H1 (cell line): ENCODE measurements around the gene RNF145. TPM values are rescaled to one million over a fixed set of nuclear protein-coding genes. Genes with fewer than 3 reads are reported as not detected.

Experiments used
- CTCF ChIA-PET: fragments of 300-600 bp; sonication (Branson Sonifier 250); formaldehyde crosslinking; loops from one replicate; lab custom pipeline; 2021; ENCODE audit not compliant: partially characterized antibody; lab: Charles Lee
- POLR2A ChIA-PET: fragments of 300-600 bp; sonication (Branson Sonifier 250); formaldehyde crosslinking; loops from one replicate; lab custom pipeline; 2021; ENCODE audit warnings: inconsistent platforms; ENCODE audit not compliant: partially characterized antibody; lab: Charles Lee
- DNase-seq, 2 experiments: peaks; one replicate each; pipeline versions ENCODE4 v3.0.0 to v3.0.0-alpha.2; 2010 to 2022; ENCODE audit warnings: low spot score in 2 of 2, low read depth in 1 of 2, mixed read lengths in 1 of 2
- FAIRE-seq: peaks from 2 replicates; lab custom pipeline; 2011; peaks lifted over from hg19 to GRCh38; lab: Jason Lieb, UNC
- H2AFZ ChIP-seq: 2 replicates; pipeline ENCODE4 v1.8.1; 2012; ENCODE audit warnings: low read length, inconsistent platforms
- H2AK5ac ChIP-seq: 2 replicates; pipeline ENCODE4 v1.6.1; 2013; ENCODE audit warnings: low read depth, low read length
- H2BK120ac ChIP-seq: replicated peaks from 2 replicates; pipeline ENCODE3; 2013; ENCODE audit warnings: low read depth, low read length, inconsistent platforms
- H2BK12ac ChIP-seq: 2 replicates; pipeline ENCODE4 v1.6.1; 2013; ENCODE audit warnings: low read depth, low read length
- H2BK15ac ChIP-seq: 2 replicates; pipeline ENCODE4 v1.6.1; 2013; ENCODE audit warnings: low read length
- H2BK20ac ChIP-seq: 2 replicates; pipeline ENCODE4 v1.6.1; 2013; ENCODE audit warnings: low read length
- H2BK5ac ChIP-seq: 2 replicates; pipeline ENCODE4 v1.6.1; 2013; ENCODE audit warnings: low read depth, low read length
- H3K14ac ChIP-seq: 2 replicates; pipeline ENCODE4 v1.6.1; 2013; ENCODE audit warnings: inconsistent platforms; ENCODE audit not compliant: insufficient read length
- H3K18ac ChIP-seq: 2 replicates; pipeline ENCODE4 v1.6.1; 2013; ENCODE audit warnings: low read length; ENCODE audit errors: extremely low read depth
- H3K23ac ChIP-seq: 2 replicates; pipeline ENCODE4 v1.6.1; 2013; ENCODE audit warnings: inconsistent platforms; ENCODE audit not compliant: insufficient read length
- H3K23me2 ChIP-seq: 2 replicates; pipeline ENCODE4 v1.6.1; 2013; ENCODE audit warnings: low read depth, low read length
- H3K27ac ChIP-seq: 2 replicates; pipeline ENCODE4 v1.6.1; 2011; ENCODE audit warnings: low read depth, low read length, inconsistent platforms
- H3K27me3 ChIP-seq, 4 experiments: replicated peaks in 1 of 4; 1 replicate in 1 of 4; 2 replicates in 3 of 4; pipeline versions ENCODE4 v1.6.1 to v1.8.1; 2011 to 2013; ENCODE audit warnings: low read length in 3 of 4, mild to moderate bottlenecking in 3 of 4, inconsistent platforms in 2 of 4, mixed read lengths in 2 of 4, moderate library complexity in 1 of 4; ENCODE audit not compliant: control insufficient read depth in 3 of 4, insufficient read depth in 3 of 4; ENCODE audit errors: extremely low read depth in 1 of 4
- H3K36me3 ChIP-seq, 4 experiments: 2 replicates each; pipeline versions ENCODE4 v1.6.1 to v1.8.1; 2011 to 2013; ENCODE audit warnings: mild to moderate bottlenecking in 4 of 4, low read length in 3 of 4, moderate library complexity in 2 of 4, control low read depth in 1 of 4, inconsistent platforms in 1 of 4; ENCODE audit not compliant: insufficient read depth in 4 of 4, control insufficient read depth in 2 of 4
- H3K4ac ChIP-seq: replicated peaks from 2 replicates; pipeline ENCODE3; 2013; ENCODE audit warnings: low read length, low read depth, mixed read lengths, inconsistent platforms; ENCODE audit not compliant: insufficient read length
- H3K4me1 ChIP-seq, 4 experiments: replicated peaks in 1 of 4; 1 replicate in 1 of 4; 2 replicates in 3 of 4; pipeline versions ENCODE4 v1.6.1 to v1.8.1; 2011 to 2013; ENCODE audit warnings: low read length in 3 of 4, inconsistent platforms in 2 of 4, mixed read lengths in 1 of 4; ENCODE audit not compliant: insufficient read depth in 4 of 4, control insufficient read depth in 3 of 4
- H3K4me2 ChIP-seq, 2 experiments: 2 replicates each; pipeline versions ENCODE4 v1.6.1 to v1.8.1; 2011 to 2013; ENCODE audit warnings: low read depth in 2 of 2, low read length in 2 of 2, control low read depth in 1 of 2, inconsistent platforms in 1 of 2, mild to moderate bottlenecking in 1 of 2; ENCODE audit not compliant: insufficient read depth in 1 of 2
- H3K4me3 ChIP-seq, 4 experiments: fragments of 200-600, 300-600 bp in 1 of 4; sonication (generic), shearing (Covaris generic), sonication (Bioruptor Twin) in 1 of 4; 2 replicates each; pipeline versions ENCODE4 v1.5.1 to v1.8.1; 2011 to 2016; ENCODE audit warnings: low read length in 4 of 4, low read depth in 3 of 4, control low read depth in 2 of 4, inconsistent platforms in 2 of 4, mild to moderate bottlenecking in 2 of 4, mixed read lengths in 1 of 4, moderate library complexity in 1 of 4; ENCODE audit not compliant: insufficient read depth in 2 of 4; ENCODE audit errors: extremely low read depth in 1 of 4
- H3K56ac ChIP-seq: replicated peaks from 2 replicates; pipeline ENCODE3; 2013; ENCODE audit warnings: low read depth, mild to moderate bottlenecking, mixed read lengths, low read length, inconsistent platforms; ENCODE audit not compliant: insufficient read length
- H3K79me1 ChIP-seq: 2 replicates; pipeline ENCODE4 v1.6.1; 2013; ENCODE audit warnings: low read depth, low read length, control low read depth
- H3K79me2 ChIP-seq, 2 experiments: 2 replicates each; pipeline versions ENCODE4 v1.6.1 to v1.8.1; 2012 to 2013; ENCODE audit warnings: low read length in 2 of 2, mild to moderate bottlenecking in 2 of 2, inconsistent platforms in 1 of 2; ENCODE audit not compliant: insufficient read depth in 2 of 2, control insufficient read depth in 1 of 2
- H3K9ac ChIP-seq, 4 experiments: replicated peaks in 1 of 4; 1 replicate in 1 of 4; 2 replicates in 3 of 4; pipeline versions ENCODE4 v1.6.1 to v1.8.1; 2011 to 2013; ENCODE audit warnings: low read depth in 3 of 4, low read length in 3 of 4, control low read depth in 2 of 4, mild to moderate bottlenecking in 2 of 4, moderate library complexity in 2 of 4, inconsistent platforms in 1 of 4; ENCODE audit errors: extremely low read depth in 1 of 4
- H3K9me3 ChIP-seq, 2 experiments: 2 replicates each; pipeline versions ENCODE4 v1.6.1 to v1.8.1; 2012 to 2013; ENCODE audit warnings: mild to moderate bottlenecking in 2 of 2, moderate library complexity in 2 of 2, control low read depth in 1 of 2, inconsistent platforms in 1 of 2, low read depth in 1 of 2, low read length in 1 of 2, mixed read lengths in 1 of 2; ENCODE audit not compliant: insufficient read depth in 2 of 2
- H4K20me1 ChIP-seq, 2 experiments: replicated peaks in 1 of 2; 2 replicates each; pipeline versions ENCODE3 to v1.8.1; 2011 to 2013; ENCODE audit warnings: inconsistent platforms in 2 of 2, low read length in 2 of 2, mild to moderate bottlenecking in 1 of 2; ENCODE audit not compliant: insufficient read depth in 2 of 2, control insufficient read depth in 1 of 2
- H4K5ac ChIP-seq: 2 replicates; pipeline ENCODE4 v1.6.1; 2013; ENCODE audit warnings: low read length, low read depth, mixed read lengths, inconsistent platforms; ENCODE audit not compliant: insufficient read length
- H4K8ac ChIP-seq: 2 replicates; pipeline ENCODE4 v1.8.0; 2013; ENCODE audit warnings: mild to moderate bottlenecking, moderate library complexity, low read length, inconsistent platforms; ENCODE audit not compliant: insufficient read depth; ENCODE audit errors: extremely low read depth
- H4K91ac ChIP-seq: replicated peaks from 2 replicates; pipeline ENCODE3; 2013; ENCODE audit warnings: low read length, mixed read lengths, inconsistent platforms; ENCODE audit not compliant: insufficient read length
- BACH1 ChIP-seq: IDR thresholded peaks from 2 replicates; pipeline ENCODE4 v1.6.1; 2012; ENCODE audit warnings: low read length, improper control_type of control experiment
- BCL11A ChIP-seq, 2 experiments: IDR thresholded peaks; one replicate each; pipeline ENCODE4 v1.6.1; 2011; ENCODE audit warnings: low read depth in 2 of 2, low read length in 2 of 2, mild to moderate bottlenecking in 2 of 2
- CEBPB ChIP-seq: IDR thresholded peaks from 2 replicates; pipeline ENCODE4 v1.6.1; 2012; ENCODE audit warnings: low read depth, low read length
- EP300 ChIP-seq, 2 experiments: IDR thresholded peaks; 1 replicate in 1 of 2; 2 replicates in 1 of 2; pipeline ENCODE4 v1.6.1; 2011 to 2012; ENCODE audit warnings: low read depth in 2 of 2, low read length in 2 of 2, mild to moderate bottlenecking in 2 of 2, borderline replicate concordance in 1 of 2, inconsistent platforms in 1 of 2, moderate library complexity in 1 of 2
- EZH2 ChIP-seq: fragments of 200-600 bp; sonication (generic); IDR thresholded peaks from 2 replicates; pipeline ENCODE4 v1.7.1; 2012; ENCODE audit warnings: low read depth, mild to moderate bottlenecking, moderate library complexity, low read length, inconsistent platforms; ENCODE audit not compliant: severe bottlenecking
- GABPA ChIP-seq: IDR thresholded peaks from 2 replicates; pipeline ENCODE4 v1.6.1; 2011; ENCODE audit warnings: mild to moderate bottlenecking, low read length, moderate library complexity, borderline replicate concordance; ENCODE audit not compliant: insufficient read depth
- GTF2F1 ChIP-seq: IDR thresholded peaks from 2 replicates; pipeline ENCODE4 v1.6.1; 2012; ENCODE audit warnings: low read depth, low read length, improper control_type of control experiment, borderline replicate concordance
- KDM1A ChIP-seq: fragments of 200-600, 300-600 bp; sonication (generic); IDR thresholded peaks from 2 replicates; pipeline ENCODE4 v1.7.1; 2016; ENCODE audit warnings: mild to moderate bottlenecking, low read length, borderline replicate concordance
- RFX5 ChIP-seq: IDR thresholded peaks from 2 replicates; pipeline ENCODE4 v1.6.1; 2011; ENCODE audit warnings: low read depth, low read length, improper control_type of control experiment, borderline replicate concordance
- SP1 ChIP-seq: IDR thresholded peaks from 2 replicates; pipeline ENCODE4 v1.6.1; 2011; ENCODE audit warnings: low read depth, low read length
- ZNF274 ChIP-seq: IDR thresholded peaks from 2 replicates; pipeline ENCODE4 v1.7.0; 2012; ENCODE audit warnings: low read length, borderline replicate concordance; ENCODE audit errors: extremely low read depth
- WGBS, 2 experiments: shearing (Covaris generic) in 1 of 2; methylation state at CpG; one replicate each; pipeline versions ENCODE4 v1.1.6 to v1.1.7; 2013 to 2015; ENCODE audit warnings: low lambda C conversion rate in 2 of 2, mixed read lengths in 2 of 2, inconsistent platforms in 1 of 2, low coverage in 1 of 2, missing lambda C conversion rate in 1 of 2; ENCODE audit not compliant: insufficient replicate concordance in 2 of 2, insufficient coverage in 1 of 2, insufficient read length in 1 of 2; ENCODE audit errors: extremely low coverage in 1 of 2, missing lambda C conversion rate in 1 of 2; 5-methylcytosine and 5-hydroxymethylcytosine counted together
- polyA plus RNA-seq, 7 experiments: library from polyadenylated mRNA; depleted of rRNA in 3 of 7; stranded (reverse) in 5 of 7; unstranded in 2 of 7; fragments of >200 nt in 5 of 7; fragments of 200-250 nt in 2 of 7; gene quantifications; 1 replicate in 5 of 7; 2 replicates in 1 of 7; 4 replicates in 1 of 7; pipeline versions ENCODE4 v1.2.1 to v1.2.3, GENCODE V29; 2011 to 2013; ENCODE audit warnings: missing spikeins in 2 of 7, mixed read lengths in 2 of 7
- total RNA-seq: library from RNA; stranded (reverse); fragmentation: NEBNext Ultra II Directional; extraction: Animal tissue kit (Norgen Biotek cat#: 25700); gene quantifications from 2 replicates; pipeline ENCODE4 v1.2.1, GENCODE V29; 2021
- TF ChIP-seq, protein P1 (sequence below): IDR thresholded peaks from 2 replicates; pipeline ENCODE4 v1.6.1; 2012; ENCODE audit warnings: low read length, inconsistent platforms

RNF145 gene
- total and polyA plus RNA-seq, 2 of the 8 experiments (the other 6 are each of a cell fraction or from before 2014, with no cell fraction given), result 34.2 to 72.5 TPM

DNA sequence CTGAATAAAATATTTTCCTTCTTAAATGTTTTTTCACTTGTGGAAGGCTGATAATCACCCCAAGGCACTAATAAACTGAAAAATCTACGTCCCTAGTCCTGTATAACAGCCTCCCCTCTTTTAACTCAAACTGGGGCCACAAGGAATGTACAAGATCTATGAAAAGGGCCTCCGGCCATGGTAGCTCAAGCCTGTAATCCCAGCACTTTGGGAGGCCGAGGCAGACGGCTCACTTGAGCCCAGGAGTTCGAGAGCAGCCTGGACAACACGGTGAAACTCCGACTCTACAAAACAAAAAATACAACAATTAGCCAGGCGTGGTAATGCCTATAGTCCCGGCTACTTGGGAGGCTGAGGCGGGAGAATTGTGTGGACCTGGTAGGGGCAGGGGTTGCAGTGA is 23.6 kb downstream of the RNF145 start:
- no peak for FAIRE-seq
- no peak overlapping the region for H3K56ac ChIP-seq
- H2BK120ac ChIP-seq, result no peak overlapping the region
- peaks cover 0 to 4% of the 10 kb centered on the region in 2 experiments for H4K20me1 ChIP-seq
- no peak overlapping the region for H3K4me2 ChIP-seq
- 83% methylated on average over 10 of the region's 10 CpGs; no CpG with 5 or more reads in 1 of the 2 experiments for WGBS, 2 experiments
- no peak overlapping the region for H3K18ac ChIP-seq
- DNase-seq, result no peak
- no peak overlapping the region for H3K23ac ChIP-seq
- no peak overlapping the region for H3K4ac ChIP-seq
- H3K79me2 ChIP-seq, result no peaks in the 10 kb centered on the region; a peak in 2 of 4 replicates
- no peak overlapping the region for H2BK20ac ChIP-seq
- H4K8ac ChIP-seq, result no peak overlapping the region; the same call in 1 of the 2 replicates
- no peak overlapping the region for H2AK5ac ChIP-seq
- no peak overlapping the region for H2BK15ac ChIP-seq
- no peak overlapping the region for H3K4me3 ChIP-seq
- no peaks in the 10 kb centered on the region; the same call in 1 of the 2 replicates for H3K79me1 ChIP-seq
- H3K9ac ChIP-seq, result no peak overlapping the region
- no peak overlapping the region for H3K14ac ChIP-seq
- no peaks in the 10 kb centered on the region for H3K23me2 ChIP-seq
- H2BK5ac ChIP-seq, result no peak overlapping the region
- no peak overlapping the region for H4K5ac ChIP-seq
- peaks cover 0 to 6% (median 2%) of the 10 kb centered on the region in 4 experiments; a peak in 3 of 8 replicates for H3K36me3 ChIP-seq
- no peak overlapping the region for H2BK12ac ChIP-seq
- H2AFZ ChIP-seq, result no peak overlapping the region
- no peaks in the 10 kb centered on the region for H3K27me3 ChIP-seq
- peaks cover 0 to 5% (median 0%) of the 10 kb centered on the region in 4 experiments; a peak in 1 of 7 replicates for H3K4me1 ChIP-seq
- H4K91ac ChIP-seq, result no peak overlapping the region
- POLR2A ChIA-PET, result no interaction called here
- H3K9me3 ChIP-seq, result no peaks in the 10 kb centered on the region
- CTCF ChIA-PET, result interaction anchor here (1.0 to 2.3 kb wide), 4 partner anchors 12 to 132 kb away, joined by 3 to 6 read pairs (median 4); no protein-coding TSS in a partner anchor
- no peak overlapping the region for H3K27ac ChIP-seq
- TF ChIP-seq BCL11A (IDR thresholded peaks at IDR 0.05; ENCODE audit: low read depth in 2 of 2, low read length in 2 of 2), result no peak
- TF ChIP-seq BACH1, result no peak
- TF ChIP-seq GABPA, result no peak
- TF ChIP-seq, protein P1, sequence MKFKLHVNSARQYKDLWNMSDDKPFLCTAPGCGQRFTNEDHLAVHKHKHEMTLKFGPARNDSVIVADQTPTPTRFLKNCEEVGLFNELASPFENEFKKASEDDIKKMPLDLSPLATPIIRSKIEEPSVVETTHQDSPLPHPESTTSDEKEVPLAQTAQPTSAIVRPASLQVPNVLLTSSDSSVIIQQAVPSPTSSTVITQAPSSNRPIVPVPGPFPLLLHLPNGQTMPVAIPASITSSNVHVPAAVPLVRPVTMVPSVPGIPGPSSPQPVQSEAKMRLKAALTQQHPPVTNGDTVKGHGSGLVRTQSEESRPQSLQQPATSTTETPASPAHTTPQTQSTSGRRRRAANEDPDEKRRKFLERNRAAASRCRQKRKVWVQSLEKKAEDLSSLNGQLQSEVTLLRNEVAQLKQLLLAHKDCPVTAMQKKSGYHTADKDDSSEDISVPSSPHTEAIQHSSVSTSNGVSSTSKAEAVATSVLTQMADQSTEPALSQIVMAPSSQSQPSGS, result no peak
- no peak for TF ChIP-seq EP300 (IDR thresholded peaks at IDR 0.05; ENCODE audit: borderline replicate concordance in 1 of 2, low read depth in 2 of 2, low read length in 2 of 2)
- no peak for TF ChIP-seq KDM1A
- no peak for TF ChIP-seq SP1
- no peak for TF ChIP-seq CEBPB
- no peak for TF ChIP-seq EZH2
- TF ChIP-seq ZNF274, result no peak
- no peak for TF ChIP-seq GTF2F1
- TF ChIP-seq RFX5, result no peak
